ENCODE measurements around the gene CAPN5. TPM values are rescaled to one million over a fixed set of nuclear protein-coding genes. Genes with fewer than 3 reads are reported as not detected.

Gene CAPN5
- total RNA-seq, 1 experiment from 2014 or later, result 27.4 TPM

DNA sequence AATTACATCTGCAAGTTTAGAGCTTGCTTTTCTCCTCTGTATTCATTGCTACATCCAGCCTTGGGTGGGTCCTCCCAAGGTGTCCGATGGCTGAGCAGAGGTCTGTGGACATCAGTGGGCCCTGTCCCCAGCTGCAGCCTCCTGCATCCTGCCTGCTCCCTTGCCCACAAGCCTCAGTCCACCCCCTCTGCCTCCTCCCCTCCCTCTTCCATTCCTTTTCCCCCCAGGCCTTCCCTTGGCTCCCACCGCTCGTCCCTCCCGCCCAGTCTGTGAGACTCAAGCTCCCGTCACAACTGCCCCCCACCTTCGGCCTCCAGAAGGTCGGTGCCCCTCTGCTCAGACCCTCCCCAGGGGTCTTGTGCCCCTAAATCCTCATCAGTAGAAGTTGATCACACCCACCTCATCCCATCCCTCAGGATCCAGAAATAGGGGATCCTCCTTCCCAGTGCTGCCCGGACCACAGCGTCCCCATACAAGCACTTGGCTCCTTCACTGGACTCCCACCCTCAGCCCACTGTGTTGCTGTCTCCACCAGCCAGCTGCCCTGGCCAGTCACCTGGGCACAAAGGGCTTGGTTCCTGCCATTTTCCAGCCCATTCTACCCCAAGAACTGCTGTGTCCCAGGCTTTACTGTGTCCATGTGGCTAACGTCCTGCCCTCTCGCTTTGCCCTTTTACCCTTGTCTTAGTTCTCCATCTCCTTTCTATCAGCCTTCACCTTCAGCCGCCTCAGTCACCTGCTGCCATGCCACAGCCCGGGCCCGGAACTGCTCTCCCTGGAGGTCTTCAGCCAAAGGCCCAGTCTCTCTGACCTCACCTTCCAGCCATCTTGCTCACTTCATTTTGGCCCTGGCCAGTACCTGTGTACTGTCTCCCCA is 33.6 kb downstream of the CAPN5 start (continued):
- TF ChIP-seq, protein P1, sequence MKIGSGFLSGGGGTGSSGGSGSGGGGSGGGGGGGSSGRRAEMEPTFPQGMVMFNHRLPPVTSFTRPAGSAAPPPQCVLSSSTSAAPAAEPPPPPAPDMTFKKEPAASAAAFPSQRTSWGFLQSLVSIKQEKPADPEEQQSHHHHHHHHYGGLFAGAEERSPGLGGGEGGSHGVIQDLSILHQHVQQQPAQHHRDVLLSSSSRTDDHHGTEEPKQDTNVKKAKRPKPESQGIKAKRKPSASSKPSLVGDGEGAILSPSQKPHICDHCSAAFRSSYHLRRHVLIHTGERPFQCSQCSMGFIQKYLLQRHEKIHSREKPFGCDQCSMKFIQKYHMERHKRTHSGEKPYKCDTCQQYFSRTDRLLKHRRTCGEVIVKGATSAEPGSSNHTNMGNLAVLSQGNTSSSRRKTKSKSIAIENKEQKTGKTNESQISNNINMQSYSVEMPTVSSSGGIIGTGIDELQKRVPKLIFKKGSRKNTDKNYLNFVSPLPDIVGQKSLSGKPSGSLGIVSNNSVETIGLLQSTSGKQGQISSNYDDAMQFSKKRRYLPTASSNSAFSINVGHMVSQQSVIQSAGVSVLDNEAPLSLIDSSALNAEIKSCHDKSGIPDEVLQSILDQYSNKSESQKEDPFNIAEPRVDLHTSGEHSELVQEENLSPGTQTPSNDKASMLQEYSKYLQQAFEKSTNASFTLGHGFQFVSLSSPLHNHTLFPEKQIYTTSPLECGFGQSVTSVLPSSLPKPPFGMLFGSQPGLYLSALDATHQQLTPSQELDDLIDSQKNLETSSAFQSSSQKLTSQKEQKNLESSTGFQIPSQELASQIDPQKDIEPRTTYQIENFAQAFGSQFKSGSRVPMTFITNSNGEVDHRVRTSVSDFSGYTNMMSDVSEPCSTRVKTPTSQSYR (CRISPR knock-in tag; IDR thresholded peaks at IDR 0.05), result no peak
- TF ChIP-seq NFYB (CRISPR knock-in tag; conservative IDR thresholded peaks at IDR 0.05; ENCODE audit: low read depth) (no peak), ZNF671 (CRISPR knock-in tag; IDR thresholded peaks at IDR 0.05) (no peak)

DNA sequence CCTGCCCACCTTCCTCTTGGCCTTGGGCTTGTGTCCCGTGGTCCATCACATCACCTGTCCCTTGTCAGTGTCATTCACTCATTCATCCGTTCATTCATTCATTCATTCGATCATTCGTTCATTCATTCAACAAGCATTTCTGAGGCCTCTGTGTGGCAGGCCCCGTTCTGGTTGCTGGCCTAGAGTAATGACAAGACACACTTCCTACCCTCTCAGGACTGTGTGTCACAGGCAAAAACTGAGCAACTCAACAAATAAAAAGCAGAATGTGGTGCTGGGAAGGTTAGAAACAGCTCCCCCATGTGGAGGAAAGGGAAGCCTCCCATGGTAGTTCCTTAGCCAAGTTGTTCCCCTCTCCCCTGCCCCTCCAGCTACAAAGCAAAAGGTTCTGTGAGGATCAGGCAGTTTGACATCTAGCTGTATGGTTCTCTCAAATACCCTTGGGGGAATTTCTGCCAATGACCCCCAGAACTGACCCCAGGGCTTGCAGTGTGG is 34.3 kb downstream of the CAPN5 start:
- ATAC-seq (peak; percentile 67), DNase-seq (ENCODE audit: low spot score) (peak; percentile 47)
- TF ChIP-seq TCF7 (CRISPR knock-in tag; IDR thresholded peaks at IDR 0.05; ENCODE audit: low read depth) (no peak), GABPB1 (CRISPR knock-in tag; IDR thresholded peaks at IDR 0.05) (no peak), FOXJ3 (CRISPR knock-in tag; IDR thresholded peaks at IDR 0.05; ENCODE audit: borderline replicate concordance) (no peak), FOXK1 (CRISPR knock-in tag; IDR thresholded peaks at IDR 0.05) (no peak)
- TF ChIP-seq, protein P2, sequence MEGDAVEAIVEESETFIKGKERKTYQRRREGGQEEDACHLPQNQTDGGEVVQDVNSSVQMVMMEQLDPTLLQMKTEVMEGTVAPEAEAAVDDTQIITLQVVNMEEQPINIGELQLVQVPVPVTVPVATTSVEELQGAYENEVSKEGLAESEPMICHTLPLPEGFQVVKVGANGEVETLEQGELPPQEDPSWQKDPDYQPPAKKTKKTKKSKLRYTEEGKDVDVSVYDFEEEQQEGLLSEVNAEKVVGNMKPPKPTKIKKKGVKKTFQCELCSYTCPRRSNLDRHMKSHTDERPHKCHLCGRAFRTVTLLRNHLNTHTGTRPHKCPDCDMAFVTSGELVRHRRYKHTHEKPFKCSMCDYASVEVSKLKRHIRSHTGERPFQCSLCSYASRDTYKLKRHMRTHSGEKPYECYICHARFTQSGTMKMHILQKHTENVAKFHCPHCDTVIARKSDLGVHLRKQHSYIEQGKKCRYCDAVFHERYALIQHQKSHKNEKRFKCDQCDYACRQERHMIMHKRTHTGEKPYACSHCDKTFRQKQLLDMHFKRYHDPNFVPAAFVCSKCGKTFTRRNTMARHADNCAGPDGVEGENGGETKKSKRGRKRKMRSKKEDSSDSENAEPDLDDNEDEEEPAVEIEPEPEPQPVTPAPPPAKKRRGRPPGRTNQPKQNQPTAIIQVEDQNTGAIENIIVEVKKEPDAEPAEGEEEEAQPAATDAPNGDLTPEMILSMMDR (IDR thresholded peaks at IDR 0.05), result peak; percentile 45; the same call in 1 of the 2 replicates
- no peak overlapping the region for H3K27ac Mint-ChIP-seq
- peaks cover 10% of the 10 kb centered on the region for H3K36me3 Mint-ChIP-seq
- ChIA-PET POLR2A (no interaction called here), CTCF (interaction anchor here (0.6 to 2.0 kb wide), 26 partner anchors 9 to 451 kb away, joined by 3 to 34 read pairs (median 5); partner anchors contain the start of gene MYO7A)
- H3K9me3 Mint-ChIP-seq, result peaks cover 9% of the 10 kb centered on the region
- no peaks in the 10 kb centered on the region for H3K4me1 Mint-ChIP-seq
- H3K27me3 Mint-ChIP-seq (ENCODE audit: low read depth), result no peaks in the 10 kb centered on the region
- no peak overlapping the region for H3K4me3 Mint-ChIP-seq

DNA sequence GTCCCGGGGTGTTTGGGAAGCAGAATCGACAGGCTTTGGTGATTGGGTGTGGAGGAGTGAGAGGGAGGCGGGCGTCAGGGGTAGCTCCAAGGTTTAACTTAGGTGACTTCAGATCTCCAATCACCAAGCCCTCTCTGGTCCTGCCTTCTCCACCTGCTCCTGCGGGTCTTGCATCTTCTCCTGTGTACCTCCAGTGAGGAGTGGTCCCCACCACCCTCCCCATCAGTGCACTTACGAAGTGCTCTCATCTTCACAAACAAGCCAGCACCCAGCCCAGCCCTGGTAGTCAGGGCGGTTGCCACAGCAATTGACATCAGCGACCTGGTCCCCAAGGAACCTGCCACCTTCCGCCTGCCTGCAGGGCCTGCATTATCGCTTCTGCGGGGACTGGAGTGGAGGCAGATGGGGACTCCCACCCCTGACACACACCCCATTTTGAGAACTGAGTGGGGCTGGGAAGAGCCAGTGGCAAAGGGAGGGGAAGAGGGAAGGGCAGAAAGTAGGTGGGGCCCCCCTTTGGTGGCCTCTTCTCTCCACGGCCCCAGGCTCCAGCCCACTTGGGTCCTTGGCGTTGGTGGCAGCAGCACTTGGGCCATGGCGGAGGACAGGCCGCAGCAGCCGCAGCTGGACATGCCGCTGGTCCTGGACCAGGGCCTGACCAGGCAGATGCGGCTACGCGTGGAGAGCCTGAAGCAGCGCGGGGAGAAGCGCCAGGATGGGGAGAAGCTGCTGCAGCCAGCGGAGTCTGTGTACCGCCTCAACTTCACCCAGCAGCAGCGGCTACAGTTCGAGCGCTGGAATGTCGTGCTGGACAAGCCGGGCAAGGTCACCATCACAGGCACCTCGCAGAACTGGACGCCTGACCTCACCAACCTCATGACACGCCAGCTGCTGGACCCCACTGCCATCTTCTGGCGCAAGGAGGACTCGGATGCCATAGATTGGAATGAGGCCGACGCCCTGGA is 35.8 kb downstream of the CAPN5 start, which contains the start of gene OMP:
Gene OMP (plus strand): TSS at position 595 of the 965 bp plus-strand sequence. CDS start 0 bp downstream, at position 595.
- ATAC-seq (no peak), DNase-seq (ENCODE audit: low spot score) (no peak)
- ChIA-PET POLR2A (no interaction called here), CTCF (interaction anchor here (1.0 to 6.0 kb wide), 6 partner anchors 11 to 55 kb away, joined by 4 to 48 read pairs (median 16); partner anchors contain the start of gene MYO7A)
- H3K36me3 Mint-ChIP-seq, result peaks cover 8% of the 10 kb centered on the region
- peaks cover 9% of the 10 kb centered on the region for H3K9me3 Mint-ChIP-seq
- H3K4me3 Mint-ChIP-seq, result no peak within 1 kb of the TSS
- no peaks in the 10 kb centered on the region for H3K4me1 Mint-ChIP-seq
- no peak within 1 kb of the TSS for H3K27ac Mint-ChIP-seq
- H3K27me3 Mint-ChIP-seq (ENCODE audit: low read depth), result no peaks in the 10 kb centered on the region
- TF ChIP-seq, protein P3, sequence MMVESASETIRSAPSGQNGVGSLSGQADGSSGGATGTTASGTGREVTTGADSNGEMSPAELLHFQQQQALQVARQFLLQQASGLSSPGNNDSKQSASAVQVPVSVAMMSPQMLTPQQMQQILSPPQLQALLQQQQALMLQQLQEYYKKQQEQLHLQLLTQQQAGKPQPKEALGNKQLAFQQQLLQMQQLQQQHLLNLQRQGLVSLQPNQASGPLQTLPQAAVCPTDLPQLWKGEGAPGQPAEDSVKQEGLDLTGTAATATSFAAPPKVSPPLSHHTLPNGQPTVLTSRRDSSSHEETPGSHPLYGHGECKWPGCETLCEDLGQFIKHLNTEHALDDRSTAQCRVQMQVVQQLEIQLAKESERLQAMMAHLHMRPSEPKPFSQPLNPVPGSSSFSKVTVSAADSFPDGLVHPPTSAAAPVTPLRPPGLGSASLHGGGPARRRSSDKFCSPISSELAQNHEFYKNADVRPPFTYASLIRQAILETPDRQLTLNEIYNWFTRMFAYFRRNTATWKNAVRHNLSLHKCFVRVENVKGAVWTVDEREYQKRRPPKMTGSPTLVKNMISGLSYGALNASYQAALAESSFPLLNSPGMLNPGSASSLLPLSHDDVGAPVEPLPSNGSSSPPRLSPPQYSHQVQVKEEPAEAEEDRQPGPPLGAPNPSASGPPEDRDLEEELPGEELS (CRISPR knock-in tag; IDR thresholded peaks at IDR 0.05), result no peak
- TF ChIP-seq FOXJ3 (CRISPR knock-in tag; IDR thresholded peaks at IDR 0.05; ENCODE audit: borderline replicate concordance) (no peak), SP1 (CRISPR knock-in tag; conservative IDR thresholded peaks at IDR 0.05) (no peak), NFE2L1 (CRISPR knock-in tag; IDR thresholded peaks at IDR 0.05) (no peak), ZNF396 (CRISPR knock-in tag; IDR thresholded peaks at IDR 0.05; ENCODE audit: borderline replicate concordance) (no peak), TP53 (CRISPR knock-in tag; IDR thresholded peaks at IDR 0.05) (no peak), TEAD1 (CRISPR knock-in tag; IDR thresholded peaks at IDR 0.05) (no peak)
- TF ChIP-seq, protein P4, sequence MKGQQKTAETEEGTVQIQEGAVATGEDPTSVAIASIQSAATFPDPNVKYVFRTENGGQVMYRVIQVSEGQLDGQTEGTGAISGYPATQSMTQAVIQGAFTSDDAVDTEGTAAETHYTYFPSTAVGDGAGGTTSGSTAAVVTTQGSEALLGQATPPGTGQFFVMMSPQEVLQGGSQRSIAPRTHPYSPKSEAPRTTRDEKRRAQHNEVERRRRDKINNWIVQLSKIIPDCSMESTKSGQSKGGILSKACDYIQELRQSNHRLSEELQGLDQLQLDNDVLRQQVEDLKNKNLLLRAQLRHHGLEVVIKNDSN (CRISPR knock-in tag; IDR thresholded peaks at IDR 0.05), result no peak
- TF ChIP-seq, protein P5, sequence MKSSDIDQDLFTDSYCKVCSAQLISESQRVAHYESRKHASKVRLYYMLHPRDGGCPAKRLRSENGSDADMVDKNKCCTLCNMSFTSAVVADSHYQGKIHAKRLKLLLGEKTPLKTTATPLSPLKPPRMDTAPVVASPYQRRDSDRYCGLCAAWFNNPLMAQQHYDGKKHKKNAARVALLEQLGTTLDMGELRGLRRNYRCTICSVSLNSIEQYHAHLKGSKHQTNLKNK (CRISPR knock-in tag; IDR thresholded peaks at IDR 0.05), result no peak
- TF ChIP-seq, protein P6, sequence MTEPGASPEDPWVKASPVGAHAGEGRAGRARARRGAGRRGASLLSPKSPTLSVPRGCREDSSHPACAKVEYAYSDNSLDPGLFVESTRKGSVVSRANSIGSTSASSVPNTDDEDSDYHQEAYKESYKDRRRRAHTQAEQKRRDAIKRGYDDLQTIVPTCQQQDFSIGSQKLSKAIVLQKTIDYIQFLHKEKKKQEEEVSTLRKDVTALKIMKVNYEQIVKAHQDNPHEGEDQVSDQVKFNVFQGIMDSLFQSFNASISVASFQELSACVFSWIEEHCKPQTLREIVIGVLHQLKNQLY (CRISPR knock-in tag; IDR thresholded peaks at IDR 0.05), result no peak
